Uterus (tissue), 4 donors: Measurements from ENCODE around the gene TMEM53. TPM values are rescaled to one million over a fixed set of nuclear protein-coding genes. Genes with fewer than 3 reads are reported as not detected.

Source experiments
- DNase-seq, 2 donors: peaks; one replicate each; pipeline ENCODE4 v3.0.0-alpha.2; 2019 to 2020
- H3K27ac ChIP-seq, 2 donors: fragments of 200-600 bp; sonication (generic); 1 replicate in 1 of 2; 2 replicates in 1 of 2; pipeline ENCODE4 v1.5.1; 2016 to 2018
- H3K27me3 ChIP-seq, 2 donors: fragments of 200-600 bp; sonication (generic); one replicate each; pipeline ENCODE4 v1.5.1; 2018 to 2019; ENCODE audit warnings: control low read depth in 1 of 2
- H3K36me3 ChIP-seq, 2 donors: fragments of 200-600 bp; sonication (generic); one replicate each; pipeline ENCODE4 v1.5.1; 2019; ENCODE audit warnings: control low read depth in 1 of 2
- H3K4me1 ChIP-seq, 2 donors: fragments of 200-600 bp; sonication (generic); one replicate each; pipeline ENCODE4 v1.5.1; 2018 to 2019; ENCODE audit warnings: control low read depth in 1 of 2
- H3K4me3 ChIP-seq, 2 donors: fragments of 200-600 bp; sonication (generic); 1 replicate in 1 of 2; 2 replicates in 1 of 2; pipeline ENCODE4 v1.5.1; 2018 to 2019; ENCODE audit warnings: mild to moderate bottlenecking in 1 of 2
- H3K9me3 ChIP-seq, 2 donors: fragments of 200-600 bp; sonication (generic); one replicate each; pipeline ENCODE4 v1.5.1; 2019; ENCODE audit warnings: control low read depth in 1 of 2
- CTCF ChIP-seq, 4 experiments: fragments of 200-600 bp in 2 of 4; fragments of 450-650 bp in 2 of 4; sonication (generic) in 2 of 4; IDR thresholded peaks; one replicate each; pipeline ENCODE4 v1.5.1; 2016 to 2019; ENCODE audit warnings: antibody characterized with exemption in 4 of 4, mild to moderate bottlenecking in 2 of 4, moderate library complexity in 1 of 4
- POLR2A ChIP-seq, 2 donors: fragments of 450-650 bp; IDR thresholded peaks; one replicate each; pipeline ENCODE4 v1.6.1; 2016; ENCODE audit warnings: antibody characterized with exemption in 2 of 2, mild to moderate bottlenecking in 1 of 2, moderate library complexity in 1 of 2
- intact Hi-C: fragments of 100-400 bp; cut with DNase I; formaldehyde crosslinking; loops from one replicate; pipeline ENCODE4 v1.15.1; 2023; ENCODE audit warnings: low total_unique reads
- total RNA-seq, 4 donors: library from RNA; depleted of rRNA in 3 of 4; stranded (reverse); fragments of >200 nt in 3 of 4; gene quantifications; one replicate each; pipeline versions ENCODE4 v1.1.0 to v1.2.4, GENCODE V29; 2014 to 2023
- donor health status: DM: yes; HTN: yes; CAD: no.

Gene TMEM53
- total RNA-seq, 4 donors from 2014 or later: 1.5 to 5.4 (median 3.8) TPM; not detected in 1

DNA sequence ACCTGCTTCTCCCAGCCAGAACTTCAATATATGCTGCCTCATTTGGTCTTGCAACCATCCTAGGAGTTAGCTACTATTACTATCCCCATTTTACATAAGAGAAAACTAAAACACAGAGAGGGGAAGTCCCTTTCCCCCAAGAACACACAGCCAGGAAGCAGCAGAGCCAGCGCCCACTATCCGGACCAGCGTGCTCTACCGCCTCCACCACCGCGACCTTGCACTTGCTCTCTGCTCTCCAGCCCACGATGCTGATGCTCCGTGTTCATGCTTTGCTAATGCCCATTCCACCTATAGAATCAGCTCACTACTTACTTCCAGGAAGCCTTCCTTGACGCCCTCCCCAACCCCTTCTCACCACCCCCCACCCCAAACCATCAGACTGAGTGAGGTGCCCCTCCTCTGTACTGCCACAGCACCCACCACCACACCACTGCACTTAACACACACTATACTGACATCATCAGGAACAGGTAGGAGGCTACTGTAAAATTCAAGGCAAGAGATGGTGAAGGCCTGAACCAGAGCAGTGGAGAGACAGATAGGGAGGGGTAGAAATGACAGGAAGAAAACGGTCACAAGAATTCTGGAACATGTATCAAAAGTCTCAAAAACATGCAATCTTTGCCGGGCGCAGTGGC is 9.4 kb downstream of the TMEM53 start:
- TF ChIP-seq POLR2A (IDR thresholded peaks at IDR 0.05) (no peak), CTCF (IDR thresholded peaks at IDR 0.05) (no peak)
- DNase-seq: no peak
- no peaks in the 10 kb centered on the region for H3K4me1 ChIP-seq
- no peak overlapping the region for H3K4me3 ChIP-seq
- H3K27ac ChIP-seq: no peak overlapping the region
- H3K9me3 ChIP-seq: no peaks in the 10 kb centered on the region
- H3K27me3 ChIP-seq: no peaks in the 10 kb centered on the region
- no peaks in the 10 kb centered on the region for H3K36me3 ChIP-seq
- intact Hi-C loops: no loop called here

- no peaks in the 10 kb centered on the region for H3K27me3 ChIP-seq
Observed at GRCh38 chr1:44663417-44663816, 10.9 kb downstream of the TMEM53 start.

DNA sequence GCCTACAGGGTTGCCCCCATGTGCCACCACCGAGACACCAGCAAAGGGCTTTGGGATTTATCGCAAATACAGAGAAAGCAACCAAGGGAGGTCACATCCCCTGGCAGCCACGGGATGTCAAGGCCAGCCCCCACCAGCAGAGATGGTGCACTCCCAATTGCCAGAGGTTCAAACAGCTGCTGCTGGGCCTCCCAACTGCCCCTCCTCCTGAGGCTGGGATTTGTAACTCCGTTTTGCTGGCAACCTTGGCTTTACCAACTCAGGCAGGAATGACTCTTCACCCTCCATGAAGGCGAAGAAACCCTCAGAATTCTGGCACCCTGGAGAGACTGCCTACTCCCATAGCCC is 11.6 kb downstream of the TMEM53 start:
- Histone ChIP-seq H3K27ac (no peak overlapping the region), H3K36me3 (no peaks in the 10 kb centered on the region), H3K4me3 (no peak overlapping the region), H3K27me3 (no peaks in the 10 kb centered on the region), H3K4me1 (no peaks in the 10 kb centered on the region), H3K9me3 (no peaks in the 10 kb centered on the region)
- TF ChIP-seq POLR2A (IDR thresholded peaks at IDR 0.05): no peak
- TF ChIP-seq CTCF (IDR thresholded peaks at IDR 0.05): no peak
- no peak for DNase-seq
- intact Hi-C loops: no loop called here

More at GRCh38 chr1:44663417-44663816, 10.9 kb downstream of the TMEM53 start:
- Histone ChIP-seq H3K9me3 (no peaks in the 10 kb centered on the region), H3K4me3 (no peak overlapping the region), H3K27ac (no peak overlapping the region), H3K36me3 (no peaks in the 10 kb centered on the region), H3K4me1 (no peaks in the 10 kb centered on the region)
- intact Hi-C loops: no loop called here
- TF ChIP-seq CTCF (IDR thresholded peaks at IDR 0.05) (no peak), POLR2A (IDR thresholded peaks at IDR 0.05) (no peak)
- DNase-seq: no peak

DNA sequence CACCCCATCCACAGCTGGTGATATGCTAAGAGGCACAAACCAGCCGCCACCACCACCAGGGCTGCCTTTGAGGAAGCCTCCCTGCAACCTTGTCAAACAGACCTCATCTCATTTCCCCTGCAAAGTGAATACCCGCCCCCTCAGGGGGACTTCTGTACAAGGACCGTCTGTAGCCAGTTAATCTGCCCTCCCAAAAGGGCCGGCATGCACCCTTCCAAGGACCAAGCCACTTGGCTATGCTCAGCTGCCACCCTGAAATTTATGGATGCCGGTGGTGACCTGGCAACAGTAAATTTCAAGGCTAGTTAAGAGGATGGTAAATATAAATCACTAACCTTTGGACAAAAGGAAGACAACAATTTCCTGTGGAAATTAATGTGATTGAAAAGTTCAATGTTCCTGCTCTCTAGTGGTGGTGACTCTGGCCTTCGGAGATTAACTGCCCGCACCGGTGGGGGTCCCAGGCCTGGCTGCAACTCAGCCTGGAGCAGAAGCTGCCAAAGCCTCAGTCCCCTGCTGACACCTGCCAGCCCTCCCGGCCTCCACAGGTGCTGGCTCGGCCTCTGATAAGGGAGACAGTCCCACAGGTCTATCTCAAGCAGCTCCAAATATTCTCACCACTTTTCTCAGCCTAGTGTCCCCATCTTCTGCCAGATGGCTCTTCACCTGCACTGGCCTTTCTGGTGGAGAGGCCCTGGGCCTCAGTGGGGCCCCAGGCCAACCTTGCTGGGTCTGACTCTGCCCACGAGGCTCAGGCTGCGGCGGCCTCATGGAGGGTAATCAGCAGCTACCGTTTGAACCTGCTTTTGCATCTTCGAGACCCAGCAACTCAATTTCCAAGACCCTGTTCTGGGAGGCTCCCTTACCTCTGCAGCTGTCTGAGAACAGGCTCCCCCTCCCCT is 12.2 kb downstream of the TMEM53 start:
- TF ChIP-seq CTCF (IDR thresholded peaks at IDR 0.05) (no peak), POLR2A (IDR thresholded peaks at IDR 0.05) (no peak)
- no peaks in the 10 kb centered on the region for H3K27me3 ChIP-seq
- H3K27ac ChIP-seq: no peak overlapping the region
- DNase-seq: no peak
- intact Hi-C loops: no loop called here
- no peaks in the 10 kb centered on the region for H3K36me3 ChIP-seq
- no peak overlapping the region for H3K4me3 ChIP-seq
- no peaks in the 10 kb centered on the region for H3K9me3 ChIP-seq
- no peaks in the 10 kb centered on the region for H3K4me1 ChIP-seq

GRCh38 chr1:44660176-44660575 is 14.1 kb downstream of the TMEM53 start:
- H3K27ac ChIP-seq: no peak overlapping the region
- DNase-seq: no peak

More at GRCh38 chr1:44660176-44660575, 14.1 kb downstream of the TMEM53 start:
- Histone ChIP-seq H3K4me1 (no peaks in the 10 kb centered on the region), H3K9me3 (no peaks in the 10 kb centered on the region), H3K27me3 (no peaks in the 10 kb centered on the region), H3K36me3 (no peaks in the 10 kb centered on the region), H3K4me3 (no peak overlapping the region)
- TF ChIP-seq CTCF (IDR thresholded peaks at IDR 0.05) (no peak), POLR2A (IDR thresholded peaks at IDR 0.05) (no peak)
- intact Hi-C loops: no loop called here
